HepG2 (cell line): ENCODE data around the gene FLYWCH1. TPM values are rescaled to one million over a fixed set of nuclear protein-coding genes. Genes with fewer than 3 reads are reported as not detected.

Experiments used
- CHCHD3 ChIP-seq: sonication (generic); formaldehyde crosslinking; IDR thresholded peaks from 2 replicates; pipeline ENCODE4 v1.8.0; 2022; ENCODE audit warnings: mild to moderate bottlenecking, missing genetic modification reagents, moderate library complexity
- HNF4A ChIP-seq: sonication (generic); formaldehyde crosslinking; IDR thresholded peaks from 2 replicates; pipeline ENCODE4 v1.4.0; 2020; ENCODE audit warnings: missing genetic modification reagents
- MAF1 ChIP-seq: sonication (generic); formaldehyde crosslinking; IDR thresholded peaks from 2 replicates; pipeline ENCODE4 v1.5.0; 2020; ENCODE audit warnings: missing genetic modification reagents, borderline replicate concordance
- MATR3 ChIP-seq: sonication (generic); formaldehyde crosslinking; IDR thresholded peaks from 2 replicates; pipeline ENCODE4 v1.4.0; 2020; ENCODE audit warnings: missing genetic modification reagents
- MED13 ChIP-seq: sonication (generic); formaldehyde crosslinking; IDR thresholded peaks from 2 replicates; pipeline ENCODE4 v1.5.0; 2020; ENCODE audit warnings: missing genetic modification reagents
- MEIS2 ChIP-seq: sonication (generic); formaldehyde crosslinking; IDR thresholded peaks from 2 replicates; pipeline ENCODE4 v1.9.0; 2021; ENCODE audit warnings: mild to moderate bottlenecking, missing genetic modification reagents
- NAIF1 ChIP-seq: sonication (generic); formaldehyde crosslinking; IDR thresholded peaks from 2 replicates; pipeline ENCODE4 v1.5.0; 2020; ENCODE audit warnings: mild to moderate bottlenecking, missing genetic modification reagents, borderline replicate concordance
- NFIB ChIP-seq: sonication (generic); formaldehyde crosslinking; IDR thresholded peaks from 2 replicates; pipeline ENCODE4 v1.9.0; 2021; ENCODE audit warnings: missing genetic modification reagents, mild to moderate bottlenecking, borderline replicate concordance
- NFIC ChIP-seq: IDR thresholded peaks from 2 replicates; pipeline ENCODE4 v1.6.1; 2012; ENCODE audit warnings: mild to moderate bottlenecking, low read length, inconsistent platforms
- SMYD3 ChIP-seq: sonication (generic); formaldehyde crosslinking; IDR thresholded peaks from 2 replicates; pipeline ENCODE4 v1.8.1; 2023; ENCODE audit warnings: mild to moderate bottlenecking, missing genetic modification reagents
- TFAP4 ChIP-seq: sonication (generic); IDR thresholded peaks from 2 replicates; pipeline ENCODE4 v1.6.1; 2016; ENCODE audit warnings: low read depth, borderline replicate concordance
- TOPORS ChIP-seq: sonication (generic); formaldehyde crosslinking; IDR thresholded peaks from 2 replicates; pipeline ENCODE4 v1.8.0; 2023; ENCODE audit warnings: mild to moderate bottlenecking, missing genetic modification reagents
- ZBTB1 ChIP-seq: sonication (generic); formaldehyde crosslinking; IDR thresholded peaks from 2 replicates; pipeline ENCODE4 v1.4.0; 2020; ENCODE audit warnings: missing genetic modification reagents, borderline replicate concordance
- ZBTB7B ChIP-seq: sonication (generic); formaldehyde crosslinking; IDR thresholded peaks from 2 replicates; pipeline ENCODE4 v1.4.0; 2020; ENCODE audit warnings: missing genetic modification reagents
- ZNF44 ChIP-seq: sonication (generic); formaldehyde crosslinking; IDR thresholded peaks from 2 replicates; pipeline ENCODE4 v1.5.1; 2020; ENCODE audit warnings: mild to moderate bottlenecking, missing genetic modification reagents
- ZNF660 ChIP-seq: sonication (generic); formaldehyde crosslinking; IDR thresholded peaks from 2 replicates; pipeline ENCODE4 v1.5.1; 2020; ENCODE audit warnings: mild to moderate bottlenecking, low read depth, missing genetic modification reagents, borderline replicate concordance
- ZNF720 ChIP-seq: sonication (generic); formaldehyde crosslinking; IDR thresholded peaks from 2 replicates; pipeline ENCODE4 v1.4.0; 2020; ENCODE audit warnings: missing genetic modification reagents
- ZNF777 ChIP-seq: sonication (generic); formaldehyde crosslinking; IDR thresholded peaks from 2 replicates; pipeline ENCODE4 v1.4.0; 2020; ENCODE audit warnings: missing genetic modification reagents
- ZSCAN31 ChIP-seq: sonication (generic); formaldehyde crosslinking; IDR thresholded peaks from 2 replicates; pipeline ENCODE4 v1.5.0; 2020; ENCODE audit warnings: low read depth, mild to moderate bottlenecking, missing genetic modification reagents
- ZSCAN5A ChIP-seq: sonication (generic); formaldehyde crosslinking; IDR thresholded peaks from 2 replicates; pipeline ENCODE4 v1.8.0; 2022; ENCODE audit warnings: mild to moderate bottlenecking, missing genetic modification reagents, borderline replicate concordance
- polyA plus RNA-seq, 8 experiments: library from polyadenylated mRNA; depleted of rRNA in 3 of 8; stranded (reverse) in 7 of 8; unstranded in 1 of 8; fragments of >200 nt; fragmentation: Illumina TruSeq in 4 of 8; extraction: Trizol in 4 of 8; gene quantifications; 2 replicates each; pipeline versions ENCODE4 v1.2.1 to v1.2.3, GENCODE V29; 2011 to 2016; ENCODE audit warnings: low read depth in 4 of 8, missing spikeins in 1 of 8, mixed read lengths in 1 of 8; ENCODE audit not compliant: insufficient read depth in 1 of 8
- total RNA-seq, 5 experiments: library from RNA; depleted of rRNA; stranded (reverse); fragments of >200 nt; fragmentation: Illumina TruSeq; extraction: Trizol; gene quantifications; 2 replicates each; pipeline ENCODE4 v1.2.3, GENCODE V29; 2016; ENCODE audit warnings: low read depth in 1 of 5
- TF ChIP-seq, protein P1 (sequence below): sonication (generic); formaldehyde crosslinking; IDR thresholded peaks from 2 replicates; pipeline ENCODE4 v1.5.0; 2020; ENCODE audit warnings: missing genetic modification reagents
- TF ChIP-seq, protein P2 (sequence below): sonication (generic); formaldehyde crosslinking; IDR thresholded peaks from 2 replicates; pipeline ENCODE4 v1.5.0; 2020; ENCODE audit warnings: mild to moderate bottlenecking, missing genetic modification reagents, borderline replicate concordance

Gene FLYWCH1
- total and polyA plus RNA-seq, 2 of the 13 experiments (the other 11 are each of a cell fraction or from before 2014, with no cell fraction given), result 7.3 to 12.4 TPM

GRCh38 chr16:2968738-2969544 is 57.2 kb downstream of the FLYWCH1 start, which contains the start of gene PAQR4 (continued):
- TF ChIP-seq TFAP4 (0 out of 2 replicates have a peak, but pooled peaks have one; percentile 32), TOPORS (CRISPR knock-in tag) (peak; percentile 95), NFIC (no peak; the same call in 1 of the 2 replicates), MED13 (peak; percentile 85; the same call in 1 of the 2 replicates), SMYD3 (CRISPR knock-in tag) (peak; percentile 92; the same call in 1 of the 2 replicates), NFIB (CRISPR knock-in tag) (no peak), ZNF720 (CRISPR knock-in tag) (0 out of 2 replicates have a peak, but pooled peaks have one; percentile 82), ZBTB7B (CRISPR knock-in tag) (peak; percentile 95), ZSCAN31 (peak; percentile 98), ZSCAN5A (CRISPR knock-in tag) (peak; percentile 89), ZNF660 (CRISPR knock-in tag) (peak; percentile 92; the same call in 1 of the 2 replicates), MEIS2 (CRISPR knock-in tag) (peak; percentile 81), NAIF1 (CRISPR knock-in tag) (peak; percentile 75; the same call in 1 of the 2 replicates), HNF4A (CRISPR knock-in tag) (peak; percentile 67), ZNF777 (CRISPR knock-in tag) (peak; percentile 92), MAF1 (CRISPR knock-in tag) (peak; percentile 88; the same call in 1 of the 2 replicates), ZBTB1 (CRISPR knock-in tag) (0 out of 2 replicates have a peak, but pooled peaks have one; percentile 89), ZNF44 (CRISPR knock-in tag) (peak; percentile 90; the same call in 1 of the 2 replicates), CHCHD3 (CRISPR knock-in tag) (peak; percentile 91; the same call in 1 of the 2 replicates), MATR3 (CRISPR knock-in tag) (no peak)
- TF ChIP-seq, protein P1, sequence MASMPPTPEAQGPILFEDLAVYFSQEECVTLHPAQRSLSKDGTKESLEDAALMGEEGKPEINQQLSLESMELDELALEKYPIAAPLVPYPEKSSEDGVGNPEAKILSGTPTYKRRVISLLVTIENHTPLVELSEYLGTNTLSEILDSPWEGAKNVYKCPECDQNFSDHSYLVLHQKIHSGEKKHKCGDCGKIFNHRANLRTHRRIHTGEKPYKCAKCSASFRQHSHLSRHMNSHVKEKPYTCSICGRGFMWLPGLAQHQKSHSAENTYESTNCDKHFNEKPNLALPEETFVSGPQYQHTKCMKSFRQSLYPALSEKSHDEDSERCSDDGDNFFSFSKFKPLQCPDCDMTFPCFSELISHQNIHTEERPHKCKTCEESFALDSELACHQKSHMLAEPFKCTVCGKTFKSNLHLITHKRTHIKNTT (CRISPR knock-in tag), result no peak
- TF ChIP-seq, protein P2, sequence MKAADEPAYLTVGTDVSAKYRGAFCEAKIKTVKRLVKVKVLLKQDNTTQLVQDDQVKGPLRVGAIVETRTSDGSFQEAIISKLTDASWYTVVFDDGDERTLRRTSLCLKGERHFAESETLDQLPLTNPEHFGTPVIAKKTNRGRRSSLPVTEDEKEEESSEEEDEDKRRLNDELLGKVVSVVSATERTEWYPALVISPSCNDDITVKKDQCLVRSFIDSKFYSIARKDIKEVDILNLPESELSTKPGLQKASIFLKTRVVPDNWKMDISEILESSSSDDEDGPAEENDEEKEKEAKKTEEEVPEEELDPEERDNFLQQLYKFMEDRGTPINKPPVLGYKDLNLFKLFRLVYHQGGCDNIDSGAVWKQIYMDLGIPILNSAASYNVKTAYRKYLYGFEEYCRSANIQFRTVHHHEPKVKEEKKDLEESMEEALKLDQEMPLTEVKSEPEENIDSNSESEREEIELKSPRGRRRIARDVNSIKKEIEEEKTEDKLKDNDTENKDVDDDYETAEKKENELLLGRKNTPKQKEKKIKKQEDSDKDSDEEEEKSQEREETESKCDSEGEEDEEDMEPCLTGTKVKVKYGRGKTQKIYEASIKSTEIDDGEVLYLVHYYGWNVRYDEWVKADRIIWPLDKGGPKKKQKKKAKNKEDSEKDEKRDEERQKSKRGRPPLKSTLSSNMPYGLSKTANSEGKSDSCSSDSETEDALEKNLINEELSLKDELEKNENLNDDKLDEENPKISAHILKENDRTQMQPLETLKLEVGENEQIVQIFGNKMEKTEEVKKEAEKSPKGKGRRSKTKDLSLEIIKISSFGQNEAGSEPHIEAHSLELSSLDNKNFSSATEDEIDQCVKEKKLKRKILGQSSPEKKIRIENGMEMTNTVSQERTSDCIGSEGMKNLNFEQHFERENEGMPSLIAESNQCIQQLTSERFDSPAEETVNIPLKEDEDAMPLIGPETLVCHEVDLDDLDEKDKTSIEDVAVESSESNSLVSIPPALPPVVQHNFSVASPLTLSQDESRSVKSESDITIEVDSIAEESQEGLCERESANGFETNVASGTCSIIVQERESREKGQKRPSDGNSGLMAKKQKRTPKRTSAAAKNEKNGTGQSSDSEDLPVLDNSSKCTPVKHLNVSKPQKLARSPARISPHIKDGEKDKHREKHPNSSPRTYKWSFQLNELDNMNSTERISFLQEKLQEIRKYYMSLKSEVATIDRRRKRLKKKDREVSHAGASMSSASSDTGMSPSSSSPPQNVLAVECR (CRISPR knock-in tag), result peak; percentile 98
